NCI-H2227 treated with DMSO at 0.1 percent for 48 hours (cell line): ENCODE measurements around the gene SUN1.
"Not testable (repeated sequence)": the region's sequence is repeated elsewhere in the genome, so short reads cannot be mapped to it uniquely, and the experiment has no call there.

Source experiments
- DNase-seq: peaks from one replicate; lab custom pipeline; 2025; lab: John Stamatoyannopoulos, UW

SUN1 gene, protein sequence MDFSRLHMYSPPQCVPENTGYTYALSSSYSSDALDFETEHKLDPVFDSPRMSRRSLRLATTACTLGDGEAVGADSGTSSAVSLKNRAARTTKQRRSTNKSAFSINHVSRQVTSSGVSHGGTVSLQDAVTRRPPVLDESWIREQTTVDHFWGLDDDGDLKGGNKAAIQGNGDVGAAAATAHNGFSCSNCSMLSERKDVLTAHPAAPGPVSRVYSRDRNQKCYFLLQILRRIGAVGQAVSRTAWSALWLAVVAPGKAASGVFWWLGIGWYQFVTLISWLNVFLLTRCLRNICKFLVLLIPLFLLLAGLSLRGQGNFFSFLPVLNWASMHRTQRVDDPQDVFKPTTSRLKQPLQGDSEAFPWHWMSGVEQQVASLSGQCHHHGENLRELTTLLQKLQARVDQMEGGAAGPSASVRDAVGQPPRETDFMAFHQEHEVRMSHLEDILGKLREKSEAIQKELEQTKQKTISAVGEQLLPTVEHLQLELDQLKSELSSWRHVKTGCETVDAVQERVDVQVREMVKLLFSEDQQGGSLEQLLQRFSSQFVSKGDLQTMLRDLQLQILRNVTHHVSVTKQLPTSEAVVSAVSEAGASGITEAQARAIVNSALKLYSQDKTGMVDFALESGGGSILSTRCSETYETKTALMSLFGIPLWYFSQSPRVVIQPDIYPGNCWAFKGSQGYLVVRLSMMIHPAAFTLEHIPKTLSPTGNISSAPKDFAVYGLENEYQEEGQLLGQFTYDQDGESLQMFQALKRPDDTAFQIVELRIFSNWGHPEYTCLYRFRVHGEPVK

DNA sequence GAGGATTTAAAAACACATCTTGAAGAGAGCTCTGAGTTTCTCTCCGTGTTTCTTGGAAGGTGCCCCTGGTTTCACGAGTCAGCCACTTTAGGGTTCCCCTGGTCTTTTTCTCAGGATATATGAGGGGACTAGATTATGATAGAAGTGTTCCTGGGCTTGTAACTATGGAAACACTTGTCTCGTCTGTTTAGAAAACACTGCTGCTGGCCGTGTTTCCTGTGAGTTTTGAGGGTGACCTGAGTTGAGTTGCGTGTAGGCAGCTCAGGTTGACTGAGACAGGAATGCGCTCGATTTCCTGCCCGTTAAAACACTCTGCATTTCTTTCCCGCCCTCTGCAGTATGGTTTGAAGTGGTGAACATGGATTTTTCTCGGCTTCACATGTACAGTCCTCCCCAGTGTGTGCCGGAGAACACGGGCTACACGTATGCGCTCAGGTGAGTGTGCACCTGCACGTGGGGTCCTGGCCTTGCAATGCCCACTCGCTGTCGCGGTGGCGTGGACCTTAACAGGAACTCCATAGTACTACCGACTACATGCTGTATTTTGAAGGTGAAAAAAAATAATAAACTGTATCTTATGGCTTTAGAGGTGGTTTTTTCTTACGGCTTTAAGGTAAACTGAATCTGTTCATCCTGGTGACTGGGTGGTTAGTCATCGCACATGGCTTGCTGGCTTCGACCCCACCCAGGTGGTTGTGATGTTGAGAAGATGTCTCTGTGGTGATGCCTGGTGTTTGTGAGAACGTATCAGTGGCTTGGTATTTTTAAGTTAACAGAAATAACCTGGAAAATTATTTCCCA is at the start of gene SUN1:
Gene SUN1, plus strand, starts transcription at position 310 of the 801 bp plus-strand sequence. Its CDS starts 49 bp downstream, at position 359.
- DNase-seq, result no peak

DNA sequence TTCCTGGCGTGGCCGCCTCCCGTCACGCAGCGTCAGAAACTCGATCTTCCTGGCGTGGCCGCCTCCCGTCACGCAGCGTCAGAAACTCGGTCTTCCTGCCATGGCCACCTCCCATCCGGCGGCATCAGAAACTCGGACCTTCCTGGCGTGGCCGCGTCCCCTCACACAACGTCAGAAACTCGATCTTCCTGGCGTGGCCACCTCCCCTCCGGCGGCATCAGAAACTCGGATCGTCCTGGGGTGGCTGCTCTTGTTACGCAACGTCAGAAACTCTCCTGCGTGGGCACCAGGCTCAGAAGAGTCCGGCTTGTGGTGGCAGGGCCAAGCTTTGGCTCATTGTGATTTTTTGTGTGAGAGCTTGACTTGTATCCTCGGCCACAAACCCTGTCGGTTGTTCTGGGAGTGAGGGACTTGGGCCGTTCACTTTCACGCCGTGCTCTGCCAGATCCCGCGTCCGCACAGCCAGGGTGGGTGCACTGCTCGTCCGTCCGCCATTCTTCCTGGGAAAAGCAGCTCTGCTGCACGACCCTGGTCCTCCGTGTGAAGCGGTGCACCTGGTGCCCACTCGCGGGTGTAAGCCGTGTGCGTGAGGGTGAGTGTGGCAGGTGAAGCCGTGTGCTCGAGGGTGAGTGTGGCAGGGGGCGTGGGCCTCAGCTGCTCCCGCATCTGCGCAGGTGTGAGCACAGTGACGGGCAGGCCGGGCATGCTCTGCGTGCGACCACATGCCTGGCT is 49.4 kb upstream of the SUN1 start:
- no peak for DNase-seq

DNA sequence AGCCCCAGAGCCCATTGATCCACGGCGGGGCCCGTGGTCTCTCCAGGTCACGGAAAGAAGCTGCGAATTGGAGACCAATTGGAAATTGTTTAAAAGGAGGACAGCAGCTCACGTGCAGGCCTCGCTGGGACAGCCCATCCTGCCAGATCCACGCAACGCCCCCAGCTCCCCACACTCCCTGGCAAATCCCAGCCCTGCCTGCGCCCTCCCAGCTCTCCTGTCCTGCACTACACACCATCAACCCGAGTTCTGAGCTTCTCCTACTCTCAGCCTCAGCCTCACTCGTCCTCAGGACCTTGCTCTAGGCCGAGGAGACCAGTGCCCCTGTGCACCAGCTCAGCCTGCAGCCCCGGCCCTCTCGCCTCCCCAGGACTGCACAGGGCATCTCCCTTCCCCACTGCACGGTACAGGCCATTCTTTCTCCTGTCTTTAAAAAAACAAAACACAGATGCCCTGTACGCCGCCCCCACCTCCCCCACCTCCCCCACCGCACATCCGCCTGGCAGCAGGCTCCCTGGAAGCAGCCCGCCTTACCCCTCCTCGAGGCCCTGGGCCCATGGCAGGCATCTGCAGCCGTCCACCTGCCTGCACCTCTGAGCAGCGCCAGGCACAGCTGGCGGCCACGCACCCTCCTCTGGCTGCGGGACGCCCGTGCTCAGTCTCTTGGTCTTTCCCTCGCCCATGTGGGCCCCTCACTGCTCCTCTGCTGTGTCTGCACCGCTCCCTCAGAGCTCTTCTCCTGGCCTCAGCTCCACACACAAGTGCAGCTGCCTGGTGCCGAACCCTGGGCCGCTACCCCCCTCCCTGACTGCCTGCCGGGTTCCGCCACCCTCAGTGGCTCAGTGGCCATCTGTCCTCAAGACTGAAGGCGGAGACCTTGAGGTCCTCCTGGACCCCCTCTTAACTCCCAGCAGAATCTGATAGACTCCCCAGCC is 48.5 kb upstream of the SUN1 start:
- DNase-seq, result no peak

DNA sequence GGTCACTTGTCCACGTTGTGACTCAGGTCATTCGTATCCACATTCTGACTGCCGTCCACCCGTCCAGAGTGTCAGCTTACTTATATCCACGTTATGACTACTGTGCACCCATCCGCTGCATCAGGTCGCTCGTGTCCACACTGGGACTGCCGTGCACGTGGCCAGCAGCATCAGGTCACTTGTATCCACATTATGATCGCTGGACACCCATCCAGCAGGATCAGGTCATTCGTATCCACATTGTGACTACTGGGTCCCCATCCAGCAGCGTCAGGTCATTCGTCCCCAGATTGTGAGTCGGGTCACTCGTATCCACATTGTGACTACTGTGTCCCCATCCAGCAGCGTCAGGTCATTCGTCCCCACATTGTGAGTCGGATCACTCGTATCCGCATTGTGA is 47.3 kb upstream of the SUN1 start:
- no peak for DNase-seq

DNA sequence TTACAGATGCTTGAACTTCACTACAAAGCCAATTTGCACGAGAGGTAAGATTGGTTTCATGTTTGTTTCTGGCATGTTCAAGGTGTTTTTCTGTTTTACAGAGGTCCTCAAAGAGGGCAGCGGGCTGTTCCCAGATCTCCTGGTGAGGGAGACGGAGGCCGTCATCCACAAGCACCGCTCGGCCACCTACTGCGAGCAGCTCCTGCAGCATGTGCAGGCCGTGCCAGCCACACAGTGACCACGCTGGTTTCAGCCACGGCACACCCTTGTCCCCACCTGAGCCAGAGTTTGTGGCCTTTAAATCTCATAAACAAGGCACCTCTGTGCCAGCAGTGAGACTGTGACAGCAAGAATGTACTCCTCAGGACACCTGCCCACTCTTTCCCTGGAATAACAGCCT is 46.9 kb upstream of the SUN1 start:
- no peak for DNase-seq

DNA sequence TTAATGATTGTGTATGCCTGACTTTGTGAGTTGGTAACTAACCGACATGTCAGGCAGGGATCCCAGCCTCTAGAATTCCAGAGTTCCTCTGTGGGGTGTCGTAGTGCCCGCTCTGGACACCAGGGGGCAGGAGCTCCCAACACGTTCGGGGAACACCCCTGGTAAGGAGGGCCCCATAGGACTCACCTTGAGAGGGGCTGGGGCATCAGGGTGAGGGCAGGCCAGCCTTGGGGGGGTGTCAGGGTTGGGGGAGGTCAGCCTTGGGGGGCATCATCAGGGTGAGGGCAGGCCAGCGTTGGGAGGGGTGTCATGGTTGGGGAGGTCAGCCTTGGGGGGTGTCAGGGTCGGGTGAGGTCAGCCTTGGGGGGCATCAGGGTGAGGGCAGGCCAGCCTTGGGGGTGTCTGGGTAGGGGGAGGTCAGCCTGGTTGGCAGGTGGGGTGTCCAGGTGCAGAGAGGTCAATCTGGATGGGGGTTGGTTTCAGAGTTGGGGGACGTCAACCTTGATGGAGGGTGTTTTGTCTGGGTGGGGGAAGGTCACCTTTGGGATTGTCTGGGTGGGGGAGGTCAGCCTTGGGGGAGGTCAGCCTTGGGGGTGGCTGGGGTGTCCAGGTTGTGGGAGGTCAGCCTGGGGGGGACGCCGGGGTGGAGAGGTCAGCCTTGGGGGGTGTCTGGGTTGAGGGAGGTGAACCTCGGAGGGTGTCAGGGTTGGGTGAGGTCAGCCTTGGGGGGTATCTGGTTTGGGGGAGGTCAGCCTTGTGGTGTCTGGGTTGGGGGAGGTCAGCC is 45.6 kb upstream of the SUN1 start:
- no peak for DNase-seq

DNA sequence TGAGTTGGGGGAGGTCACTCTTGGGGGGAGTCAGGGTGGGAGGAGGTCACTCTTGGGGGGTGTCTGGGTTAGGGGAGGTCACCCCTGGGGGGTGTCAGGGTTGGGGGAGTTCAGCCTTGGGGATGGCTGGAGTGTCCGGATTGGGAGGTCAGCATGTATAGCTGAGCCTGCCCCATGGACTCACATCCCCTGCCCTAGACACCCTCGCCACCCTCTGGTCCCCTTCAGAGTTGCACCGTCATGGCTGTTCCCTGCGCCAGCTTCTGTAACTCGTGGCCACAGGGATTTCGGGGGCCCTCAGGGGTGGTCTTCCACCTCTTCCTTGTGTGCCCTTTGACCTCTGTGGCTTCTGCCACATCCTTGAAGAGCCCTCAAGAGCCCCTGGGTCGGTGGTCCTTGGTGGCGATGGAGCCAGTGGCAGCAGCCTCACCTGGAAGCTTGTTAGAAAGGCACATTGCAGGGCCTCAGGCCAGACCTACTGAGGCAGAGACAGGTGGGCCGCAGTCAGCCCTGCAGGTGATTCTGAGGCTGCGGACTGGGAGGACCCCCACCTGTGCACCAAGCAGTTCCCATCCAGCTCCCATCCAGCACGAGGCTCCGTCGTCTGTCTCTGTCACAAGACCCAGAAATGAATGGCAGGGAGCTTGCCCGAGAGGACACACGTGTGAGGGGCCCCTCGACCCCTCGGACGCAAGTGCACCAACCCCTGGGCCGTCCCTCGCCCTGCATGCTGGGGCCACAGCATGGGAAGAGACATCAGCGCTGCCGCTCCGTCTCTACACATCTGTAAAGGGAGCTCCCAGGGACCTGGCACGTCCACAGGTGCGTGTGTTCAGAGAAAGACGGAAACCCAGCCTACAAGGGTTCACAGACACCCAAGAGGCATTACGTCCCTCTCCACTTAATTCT is 44.7 kb upstream of the SUN1 start:
- no peak for DNase-seq

DNA sequence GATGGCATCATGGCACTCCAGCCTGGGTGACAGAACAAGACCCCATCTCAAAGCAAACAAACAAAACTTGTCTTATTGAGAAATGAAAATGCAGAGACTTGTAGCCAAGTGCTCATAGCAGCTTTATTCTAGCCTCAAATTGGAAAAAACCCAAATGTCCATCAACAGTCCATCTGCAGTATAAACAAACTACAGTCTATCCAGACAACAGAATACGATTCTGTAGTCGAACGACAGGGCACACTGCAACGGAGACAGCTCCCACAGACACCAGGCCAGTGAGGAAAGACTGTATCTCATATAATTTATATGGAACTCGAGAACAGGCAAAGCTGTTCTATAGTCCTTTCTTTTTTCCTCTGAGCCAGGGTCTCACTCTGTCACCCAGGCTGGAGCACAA is 40.8 kb upstream of the SUN1 start:
- no peak for DNase-seq

DNA sequence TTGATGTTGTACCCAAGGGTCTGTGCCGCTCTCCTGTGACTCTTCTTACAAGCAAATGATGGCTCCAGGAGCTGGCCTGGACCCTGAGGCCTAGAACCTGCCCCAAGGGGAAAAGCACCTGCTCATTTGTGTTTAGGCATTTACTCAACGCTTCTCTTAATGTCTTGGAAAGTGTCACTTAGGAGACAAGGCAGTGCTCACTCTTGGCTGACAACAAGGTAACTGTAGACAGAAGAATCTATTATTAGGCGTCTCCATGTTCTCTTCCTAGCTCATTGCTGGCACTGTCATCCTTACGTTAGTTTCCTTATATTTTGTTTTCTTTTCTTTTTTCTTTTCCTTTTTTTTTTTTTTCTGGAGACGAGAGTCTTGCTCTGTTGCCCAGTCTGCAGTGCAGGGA is 38.1 kb upstream of the SUN1 start:
- no peak for DNase-seq

DNA sequence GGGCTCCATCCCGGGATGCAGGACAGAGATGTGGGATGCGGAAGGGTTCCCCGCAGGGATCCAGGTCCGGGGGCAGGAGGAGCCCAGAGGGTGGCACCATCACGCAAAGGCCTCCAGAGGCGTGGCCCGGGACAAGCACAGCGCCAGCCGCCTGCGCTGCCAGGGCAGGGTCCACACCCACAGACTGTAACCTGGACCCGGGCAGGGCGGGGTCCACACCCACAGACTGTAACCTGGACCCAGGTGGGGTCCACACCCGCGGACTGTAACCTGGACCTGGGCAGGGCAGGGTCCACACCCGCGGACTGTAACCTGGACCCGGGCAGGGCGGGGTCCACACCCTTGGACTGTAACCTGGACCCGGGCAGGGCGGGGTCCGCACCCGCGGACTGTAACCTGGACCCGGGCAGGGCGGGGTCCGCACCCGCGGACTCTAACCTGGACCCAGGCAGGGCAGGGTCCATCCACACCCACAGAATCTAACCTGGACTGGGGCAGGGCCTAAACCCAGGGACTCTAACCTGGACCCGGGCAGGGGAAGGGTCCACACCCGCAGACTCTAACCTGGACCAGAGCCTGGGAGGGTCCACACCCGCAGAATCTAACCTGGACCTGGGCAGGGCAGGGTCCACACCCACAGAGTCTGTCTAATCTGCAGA is 37.5 kb upstream of the SUN1 start:
- DNase-seq, result no peak

DNA sequence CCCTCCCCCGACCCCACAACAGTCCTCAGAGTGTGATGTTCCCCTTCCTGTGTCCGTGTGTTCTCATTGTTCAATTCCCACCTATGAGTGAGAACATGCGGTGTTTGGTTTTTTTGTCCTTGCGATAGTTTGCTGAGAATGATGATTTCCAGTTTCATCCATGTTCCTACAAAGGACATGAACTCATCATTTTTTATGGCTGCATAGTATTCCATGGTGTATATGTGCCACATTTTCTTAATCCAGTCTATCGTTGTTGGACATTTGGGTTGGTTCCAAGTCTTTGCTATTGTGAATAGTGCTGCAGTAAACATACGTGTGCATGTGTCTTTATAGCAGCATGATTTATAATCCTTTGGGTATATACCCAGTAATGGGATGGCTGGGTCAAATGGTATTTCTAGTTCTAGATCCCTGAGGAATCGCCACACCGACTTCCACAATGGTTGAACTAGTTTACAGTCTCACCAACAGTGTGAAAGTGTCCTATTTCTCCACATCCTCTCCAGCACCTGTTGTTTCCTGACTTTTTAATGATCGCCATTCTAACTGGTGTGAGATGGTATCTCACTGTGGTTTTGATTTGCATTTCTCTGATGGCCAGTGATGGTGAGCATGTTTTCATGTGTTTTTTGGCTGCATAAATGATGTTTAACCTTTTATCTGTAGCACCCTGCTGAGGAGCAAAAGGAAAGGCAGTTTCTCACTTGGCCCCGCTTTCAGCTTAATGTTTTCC is 35.7 kb upstream of the SUN1 start:
- not testable (repeated sequence) for DNase-seq

DNA sequence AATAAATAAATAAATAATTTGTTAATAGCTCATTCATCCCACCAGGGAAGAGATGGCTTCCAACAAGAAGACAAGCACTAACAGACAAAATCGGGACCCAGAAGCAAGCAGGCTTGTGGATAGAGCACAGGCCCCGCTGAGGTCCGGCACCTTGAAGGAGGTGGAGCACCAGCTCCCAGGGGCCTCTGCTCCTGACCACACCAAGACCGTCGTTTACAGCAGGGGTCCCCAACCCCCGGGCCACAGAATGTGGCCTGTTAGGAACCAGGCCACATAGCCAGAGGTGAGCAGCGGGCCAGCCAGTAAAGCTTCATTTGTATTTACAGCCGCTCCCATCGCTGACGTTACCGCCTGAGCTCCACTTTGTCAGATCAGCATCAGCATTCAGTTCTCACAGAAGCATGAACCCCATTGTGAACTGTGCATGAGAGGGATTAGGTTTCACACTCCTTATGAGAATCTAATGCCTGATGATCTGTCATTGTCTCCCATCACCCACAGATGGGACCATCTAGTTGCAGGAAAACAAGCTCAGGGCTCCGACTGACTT is 33.3 kb upstream of the SUN1 start:
- DNase-seq, result no peak

DNA sequence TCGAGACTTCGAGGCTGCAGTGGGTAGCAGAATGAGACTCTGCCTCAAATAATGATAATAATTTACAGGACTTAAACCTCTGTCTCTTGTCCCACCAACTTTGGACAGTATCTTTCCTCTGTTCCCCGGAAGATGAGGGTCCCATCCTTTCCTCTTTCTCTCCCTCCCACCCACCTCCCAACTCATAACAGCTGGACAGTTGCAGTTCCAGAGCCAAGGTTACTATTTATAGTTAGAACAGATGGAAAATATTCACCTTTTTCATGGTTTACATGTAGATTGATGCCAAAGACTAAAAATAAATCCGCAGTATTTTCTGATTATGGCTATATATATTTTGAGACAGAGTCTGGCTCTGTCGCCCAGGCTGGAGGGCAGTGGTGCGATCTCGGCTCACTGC is 31.6 kb upstream of the SUN1 start:
- DNase-seq, result no peak

DNA sequence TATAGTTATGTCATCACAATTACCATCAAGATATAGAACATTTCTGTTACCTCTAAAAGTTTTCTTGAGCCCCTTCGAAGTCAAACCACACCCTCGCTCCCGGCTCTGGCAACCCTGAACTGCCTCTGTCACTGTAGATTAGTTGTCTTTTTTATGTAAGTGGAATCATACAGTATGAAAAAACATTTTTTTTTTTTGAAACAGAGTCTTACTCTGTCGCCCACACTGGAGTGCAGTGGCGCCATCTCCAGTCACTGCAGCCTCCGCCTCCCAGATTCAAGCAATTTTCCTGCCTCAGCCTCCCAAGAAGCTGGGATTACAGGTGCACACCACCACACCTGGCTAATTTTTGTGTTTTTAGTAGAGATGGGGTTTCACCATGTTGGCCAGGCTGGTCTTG is 30.9 kb upstream of the SUN1 start:
- not testable (repeated sequence) for DNase-seq

DNA sequence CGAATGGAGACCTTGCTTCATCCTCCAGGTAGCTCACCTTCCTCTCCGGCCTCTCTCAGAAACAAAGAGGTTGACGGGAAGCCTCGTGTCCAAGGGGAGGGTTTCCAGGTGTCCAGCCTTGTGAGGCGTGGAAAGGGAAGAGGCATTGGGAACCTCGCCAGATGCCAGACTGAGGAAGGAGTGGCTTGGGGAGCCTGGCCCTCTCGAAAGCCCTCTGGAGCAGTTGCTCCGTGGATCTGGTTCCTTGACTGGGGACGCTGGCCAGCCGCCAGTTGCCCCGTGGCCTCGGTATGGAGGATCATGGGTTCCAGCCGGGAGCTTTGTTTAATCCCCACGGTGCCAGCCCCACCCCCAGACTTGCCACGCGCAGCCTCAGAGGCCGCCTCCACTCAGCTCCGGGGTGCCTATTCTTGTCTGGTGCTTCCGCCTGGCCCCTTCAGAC is 30.3 kb upstream of the SUN1 start:
- no peak for DNase-seq

DNA sequence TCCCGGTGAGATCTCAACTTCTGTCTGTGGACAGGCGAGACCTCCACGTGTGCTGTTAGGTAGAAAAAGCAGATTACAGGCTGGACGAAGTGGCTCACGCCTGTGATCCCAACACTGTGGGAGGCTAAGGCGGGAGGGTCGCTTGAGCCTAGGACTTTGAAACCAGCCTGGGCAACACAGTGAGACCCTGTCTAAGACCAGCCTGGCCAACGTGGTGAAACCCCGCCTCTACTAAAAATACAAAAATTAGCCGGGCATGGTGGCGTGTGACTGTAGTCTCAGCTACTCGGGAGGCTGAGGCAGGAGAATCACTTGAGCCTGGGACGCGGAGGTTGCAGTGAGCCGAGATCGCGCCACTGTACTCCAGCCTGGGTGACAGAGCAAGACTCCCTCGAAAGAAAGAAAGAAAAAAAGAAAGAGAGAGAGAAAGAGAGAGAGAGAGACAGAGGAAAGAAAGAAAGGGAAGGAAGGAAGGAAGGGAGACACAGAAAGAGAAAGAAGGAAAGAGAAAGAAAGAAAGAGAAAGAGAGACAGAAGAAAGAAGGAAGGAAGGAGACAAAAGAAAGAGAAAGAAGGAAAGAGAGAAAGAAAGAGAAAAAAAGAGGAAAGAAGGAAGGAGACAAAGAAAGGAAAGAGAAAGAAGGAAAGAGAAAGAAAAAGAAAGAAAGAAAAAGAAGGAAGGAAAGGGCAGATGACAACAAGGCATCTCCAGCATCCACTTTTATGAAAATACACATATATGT is 29.6 kb upstream of the SUN1 start:
- DNase-seq, result no peak

DNA sequence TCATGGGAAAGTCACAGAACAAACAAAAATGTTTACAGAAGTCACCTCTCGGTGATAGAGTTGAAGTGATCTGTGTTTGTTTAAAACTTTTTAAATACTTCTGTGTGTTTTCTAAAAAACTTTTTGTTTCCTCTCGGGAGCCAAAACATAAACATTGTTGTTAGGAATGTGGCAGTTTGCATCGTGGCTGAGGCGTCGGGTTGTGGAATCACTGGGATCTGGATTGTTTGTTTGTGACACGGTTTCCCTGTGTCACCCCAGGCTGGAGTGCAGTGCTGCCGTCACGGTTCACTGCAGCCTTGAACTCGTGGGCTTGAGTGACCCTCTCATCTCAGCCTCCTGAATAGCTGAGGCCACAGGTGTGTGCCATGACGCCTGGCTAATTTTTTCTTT is 29.0 kb upstream of the SUN1 start:
- DNase-seq, result no peak
